Trophoblast cell (in vitro differentiated cells and primary cell): ENCODE data around the gene ACOT11. TPM values are rescaled to one million over a fixed set of nuclear protein-coding genes. Genes with fewer than 3 reads are reported as not detected.

Experiments
- DNase-seq, 2 donors: peaks; one replicate each; pipeline ENCODE4 v3.0.0-alpha.2; 2016
- H2AFZ ChIP-seq: 2 replicates; pipeline ENCODE4 v1.6.1; 2013; ENCODE audit warnings: low read length, moderate library complexity, mild to moderate bottlenecking; ENCODE audit not compliant: insufficient read depth, poor library complexity
- H2AK5ac ChIP-seq: 2 replicates; pipeline ENCODE4 v1.6.1; 2013; ENCODE audit warnings: mild to moderate bottlenecking, low read length
- H2BK120ac ChIP-seq: 2 replicates; pipeline ENCODE4 v1.6.1; 2013; ENCODE audit warnings: low read length, mild to moderate bottlenecking, moderate library complexity; ENCODE audit not compliant: insufficient read depth, poor library complexity
- H2BK12ac ChIP-seq: 2 replicates; pipeline ENCODE4 v1.6.1; 2013; ENCODE audit warnings: mild to moderate bottlenecking, low read length, moderate library complexity
- H2BK5ac ChIP-seq: 2 replicates; pipeline ENCODE4 v1.6.1; 2013; ENCODE audit warnings: low read length, low read depth, moderate library complexity, mild to moderate bottlenecking; ENCODE audit not compliant: poor library complexity
- H3K14ac ChIP-seq: 2 replicates; pipeline ENCODE4 v1.6.1; 2013; ENCODE audit warnings: mild to moderate bottlenecking, low read length
- H3K18ac ChIP-seq: 2 replicates; pipeline ENCODE4 v1.6.1; 2013; ENCODE audit warnings: mild to moderate bottlenecking, low read length
- H3K23ac ChIP-seq: 2 replicates; pipeline ENCODE4 v1.6.1; 2013; ENCODE audit warnings: low read length
- H3K27ac ChIP-seq: 2 replicates; pipeline ENCODE4 v1.5.1; 2013; ENCODE audit warnings: low read depth, mild to moderate bottlenecking, inconsistent platforms, low read length, moderate library complexity
- H3K27me3 ChIP-seq: 2 replicates; pipeline ENCODE4 v1.6.1; 2013; ENCODE audit warnings: inconsistent platforms, mild to moderate bottlenecking, low read length, moderate library complexity; ENCODE audit not compliant: insufficient read depth
- H3K36me3 ChIP-seq, 2 experiments: 1 replicate in 1 of 2; 2 replicates in 1 of 2; pipeline ENCODE4 v1.6.1; 2013; ENCODE audit warnings: low read length in 2 of 2, mild to moderate bottlenecking in 2 of 2, moderate library complexity in 1 of 2; ENCODE audit not compliant: insufficient read depth in 2 of 2, control insufficient read depth in 1 of 2
- H3K4ac ChIP-seq: 2 replicates; pipeline ENCODE4 v1.6.1; 2013; ENCODE audit warnings: low read depth, mild to moderate bottlenecking, low read length, moderate library complexity
- H3K4me1 ChIP-seq, 2 experiments: 1 replicate in 1 of 2; 2 replicates in 1 of 2; pipeline ENCODE4 v1.6.1; 2013; ENCODE audit warnings: low read length in 2 of 2, mild to moderate bottlenecking in 2 of 2, moderate library complexity in 1 of 2; ENCODE audit not compliant: insufficient read depth in 2 of 2, control insufficient read depth in 1 of 2
- H3K4me2 ChIP-seq: 2 replicates; pipeline ENCODE4 v1.6.1; 2013; ENCODE audit warnings: inconsistent platforms, mild to moderate bottlenecking, low read length, moderate library complexity
- H3K4me3 ChIP-seq: 2 replicates; pipeline ENCODE4 v1.5.1; 2013; ENCODE audit warnings: mild to moderate bottlenecking, low read depth, low read length, inconsistent platforms
- H3K79me1 ChIP-seq: one replicate; pipeline ENCODE4 v1.6.1; 2013; ENCODE audit warnings: low read length
- H3K79me2 ChIP-seq: 2 replicates; pipeline ENCODE4 v1.6.1; 2013; ENCODE audit warnings: low read length, mild to moderate bottlenecking; ENCODE audit not compliant: control insufficient read depth, insufficient read depth, poor library complexity
- H3K9ac ChIP-seq: 2 replicates; pipeline ENCODE4 v1.6.1; 2013; ENCODE audit warnings: mild to moderate bottlenecking, low read length
- H3K9me3 ChIP-seq: 2 replicates; pipeline ENCODE4 v1.6.1; 2013; ENCODE audit warnings: low read depth, mild to moderate bottlenecking, control low read depth, inconsistent platforms, low read length; ENCODE audit not compliant: insufficient read depth
- H4K12ac ChIP-seq: 2 replicates; pipeline ENCODE4 v1.6.1; 2013; ENCODE audit warnings: low read depth, mild to moderate bottlenecking, low read length, moderate library complexity
- H4K8ac ChIP-seq: 2 replicates; pipeline ENCODE4 v1.6.1; 2013; ENCODE audit warnings: low read depth, mild to moderate bottlenecking, low read length, moderate library complexity
- H4K91ac ChIP-seq: one replicate; pipeline ENCODE4 v1.6.1; 2013; ENCODE audit warnings: low read depth, mild to moderate bottlenecking, low read length, moderate library complexity
- WGBS: extraction: QIAGEN DNeasy Blood & Tissue Kit; methylation state at CpG from one replicate; pipeline ENCODE4 v1.1.7; 2013; ENCODE audit warnings: missing lambda C conversion rate; ENCODE audit not compliant: insufficient read length, insufficient coverage; ENCODE audit errors: extremely low coverage; 5-methylcytosine and 5-hydroxymethylcytosine counted together
- polyA plus RNA-seq: library from polyadenylated mRNA; stranded (reverse); fragments of 200-250 nt; gene quantifications from 2 replicates; pipeline ENCODE4 v1.2.3, GENCODE V29; 2013

Gene ACOT11
- 4.2 and 5.0 TPM in 2 replicates for polyA plus RNA-seq

- Histone ChIP-seq H3K9me3 (no peaks in the 10 kb centered on the region), H3K9ac (no peak within 1 kb of the TSS), H3K79me1 (peaks cover 31% of the 10 kb centered on the region), H3K4me2 (peak within 1 kb of the TSS; percentile 24), H3K4ac (peak within 1 kb of the TSS; percentile 65), H2BK5ac (peak within 1 kb of the TSS; percentile 63), H3K4me1 (peaks cover 38 to 50% of the 10 kb centered on the region in 2 experiments), H2AFZ (no peak within 1 kb of the TSS), H3K18ac (peak within 1 kb of the TSS; percentile 25), H2BK12ac (peak within 1 kb of the TSS; percentile 93), H3K79me2 (peaks cover 7% of the 10 kb centered on the region), H2BK120ac (peak within 1 kb of the TSS; percentile 77), H3K14ac (peak within 1 kb of the TSS; percentile 24), H4K91ac (peak within 1 kb of the TSS; percentile 94), H4K8ac (peak within 1 kb of the TSS; percentile 12), H3K4me3 (no peak within 1 kb of the TSS), H3K36me3 (no peaks in the 10 kb centered on the region), H2AK5ac (peak within 1 kb of the TSS; percentile 70), H3K23ac (no peak within 1 kb of the TSS), H3K27me3 (no peaks in the 10 kb centered on the region), H3K27ac (peak within 1 kb of the TSS; percentile 10), H4K12ac (peak within 1 kb of the TSS; percentile 25)
- no peak for DNase-seq
- WGBS, result no CpG with 5 or more reads among the region's 25 CpGs
Measured at GRCh38 chr1:54547601-54548388, at the start of gene ACOT11. Gene ACOT11, plus strand, starts transcription at chr1:54548228. Its CDS starts 82 bp downstream, at chr1:54548310.

GRCh38 chr1:54498383-54499096, 49.5 kb upstream of the ACOT11 start:
- Histone ChIP-seq H2BK12ac (peak overlapping the region; percentile 82), H2AK5ac (no peak overlapping the region), H3K4me2 (peak overlapping the region; percentile 48), H3K27ac (no peak overlapping the region), H3K18ac (peak overlapping the region; percentile 49), H3K79me2 (peaks cover 2% of the 10 kb centered on the region), H3K23ac (no peak overlapping the region), H3K9me3 (peaks cover 2% of the 10 kb centered on the region), H4K8ac (peak overlapping the region; percentile 15), H3K4ac (peak overlapping the region; percentile 18), H3K4me3 (no peak overlapping the region), H2BK5ac (peak overlapping the region; percentile 42), H3K36me3 (no peaks in the 10 kb centered on the region), H3K9ac (no peak overlapping the region), H3K27me3 (no peaks in the 10 kb centered on the region), H2BK120ac (peak overlapping the region; percentile 71), H4K91ac (peak overlapping the region; percentile 81), H4K12ac (no peak overlapping the region), H2AFZ (no peak overlapping the region), H3K4me1 (peaks cover 36 to 37% of the 10 kb centered on the region in 2 experiments), H3K79me1 (peaks cover 37% of the 10 kb centered on the region), H3K14ac (peak overlapping the region; percentile 56)
- WGBS, result no CpG with 5 or more reads among the region's 4 CpGs
- no peak for DNase-seq

GRCh38 chr1:54499097-54499359, 49.0 kb upstream of the ACOT11 start:
- H4K91ac ChIP-seq, result peak overlapping the region; percentile 81
- H4K12ac ChIP-seq, result no peak overlapping the region
- no peak overlapping the region for H3K18ac ChIP-seq
- H3K9ac ChIP-seq, result no peak overlapping the region
- no peaks in the 10 kb centered on the region for H3K27me3 ChIP-seq
- no peak overlapping the region for H2AK5ac ChIP-seq
- no peak overlapping the region for H3K27ac ChIP-seq
- H4K8ac ChIP-seq, result peak overlapping the region; percentile 15
- no peak overlapping the region for H3K4me3 ChIP-seq
- H3K4ac ChIP-seq, result peak overlapping the region; percentile 18
- no peaks in the 10 kb centered on the region for H3K36me3 ChIP-seq
- H3K79me1 ChIP-seq, result peaks cover 41% of the 10 kb centered on the region
- H3K4me2 ChIP-seq, result peak overlapping the region; percentile 48
- H3K9me3 ChIP-seq, result peaks cover 2% of the 10 kb centered on the region
- peaks cover 36 to 42% of the 10 kb centered on the region in 2 experiments for H3K4me1 ChIP-seq
- H2BK5ac ChIP-seq, result no peak overlapping the region
- H3K23ac ChIP-seq, result no peak overlapping the region
- WGBS, result no CpG with 5 or more reads among the region's 9 CpGs
- no peak overlapping the region for H2AFZ ChIP-seq
- H3K14ac ChIP-seq, result peak overlapping the region; percentile 36
- DNase-seq, result no peak
- peaks cover 2% of the 10 kb centered on the region for H3K79me2 ChIP-seq
- H2BK120ac ChIP-seq, result peak overlapping the region; percentile 55
- peak overlapping the region; percentile 6 for H2BK12ac ChIP-seq

GRCh38 chr1:54499360-54500106, 48.5 kb upstream of the ACOT11 start:
- peaks cover 41% of the 10 kb centered on the region for H3K79me1 ChIP-seq
- H4K91ac ChIP-seq, result peak overlapping the region; percentile 93
- no peak overlapping the region for H3K4me3 ChIP-seq
- peak overlapping the region; percentile 98 for H2AK5ac ChIP-seq
- H2BK5ac ChIP-seq, result no peak overlapping the region
- peak overlapping the region; percentile 16 for H4K12ac ChIP-seq
- WGBS, result no CpG with 5 or more reads among the region's 50 CpGs
- peaks cover 2% of the 10 kb centered on the region for H3K79me2 ChIP-seq
- H3K9me3 ChIP-seq, result peaks cover 2% of the 10 kb centered on the region
- DNase-seq, result peak in 1 of 2 donors; percentile 44
- peak overlapping the region; percentile 66 for H2AFZ ChIP-seq
- H2BK120ac ChIP-seq, result peak overlapping the region; percentile 88
- peaks cover 36 to 43% of the 10 kb centered on the region in 2 experiments for H3K4me1 ChIP-seq
- H3K18ac ChIP-seq, result peak overlapping the region; percentile 59
- peak overlapping the region; percentile 76 for H4K8ac ChIP-seq
- no peak overlapping the region for H3K9ac ChIP-seq
- H3K4ac ChIP-seq, result peak overlapping the region; percentile 24
- H3K27me3 ChIP-seq, result no peaks in the 10 kb centered on the region
- H3K36me3 ChIP-seq, result no peaks in the 10 kb centered on the region
- no peak overlapping the region for H3K23ac ChIP-seq
- H3K27ac ChIP-seq, result no peak overlapping the region
- H2BK12ac ChIP-seq, result peak overlapping the region; percentile 75
- peak overlapping the region; percentile 48 for H3K4me2 ChIP-seq
- peak overlapping the region; percentile 62 for H3K14ac ChIP-seq
